Stimulated activated CD4-positive, alpha-beta T cell treated with anti-CD3 and anti-CD28 coated beads, Interleukin-12 subunit alpha, Interleukin-12 subunit beta, amount 100 ng/mL, for 4 hours (primary cell): ENCODE data around the gene NCAM1.
"Not testable (repeated sequence)": the region's sequence is repeated elsewhere in the genome, so short reads cannot be mapped to it uniquely, and the experiment has no call there.

Source experiments
- DNase-seq: peaks from one replicate; pipeline ENCODE4 v3.0.0-alpha.2; 2020

Gene NCAM1

DNA sequence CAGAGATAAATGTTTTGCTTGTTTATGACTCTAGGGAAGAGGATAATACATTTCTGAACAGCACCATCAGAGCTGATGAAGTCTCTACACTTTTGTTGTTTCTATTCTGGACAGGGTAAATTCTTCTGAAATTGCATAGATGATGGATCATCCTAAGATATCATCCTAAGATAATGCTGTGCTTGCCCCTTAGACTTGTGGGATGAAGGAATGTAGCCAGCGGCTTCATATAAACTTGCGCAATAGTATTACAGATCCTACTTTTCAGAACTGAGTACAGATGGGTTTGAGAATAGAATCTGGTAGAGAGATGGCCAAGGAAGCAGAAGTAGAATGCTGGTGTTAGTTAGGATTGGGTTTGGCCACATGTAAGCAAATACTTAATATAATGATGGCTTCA is 61.0 kb downstream of the NCAM1 start:
- DNase-seq: no peak

DNA sequence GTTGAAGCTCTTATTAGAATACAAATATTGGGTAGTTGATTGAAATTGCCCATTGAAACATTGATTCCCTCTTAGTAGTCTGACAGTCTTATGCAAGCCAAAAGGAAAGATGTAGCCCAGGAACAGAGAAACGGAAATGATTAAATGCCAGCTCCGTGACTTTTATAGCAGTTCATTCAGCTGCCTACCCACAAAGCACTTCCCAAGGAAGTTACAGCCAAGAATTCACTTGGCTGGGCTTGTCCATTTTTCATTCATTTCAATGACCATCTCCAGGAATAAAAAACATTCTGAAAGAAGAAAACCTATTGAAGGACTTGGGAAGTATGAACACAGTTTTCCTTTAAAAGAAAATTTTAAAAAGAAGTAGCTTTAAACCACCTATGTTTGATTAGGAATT is 62.0 kb downstream of the NCAM1 start:
- DNase-seq: no peak

- DNase-seq: no peak
Measured at GRCh38 chr11:113023986-113024385, 62.8 kb downstream of the NCAM1 start.

GRCh38 chr11:113026778-113027177 is 65.6 kb downstream of the NCAM1 start:
- no peak for DNase-seq

- no peak for DNase-seq
Measured at GRCh38 chr11:113034576-113034975, 73.4 kb downstream of the NCAM1 start.

DNA sequence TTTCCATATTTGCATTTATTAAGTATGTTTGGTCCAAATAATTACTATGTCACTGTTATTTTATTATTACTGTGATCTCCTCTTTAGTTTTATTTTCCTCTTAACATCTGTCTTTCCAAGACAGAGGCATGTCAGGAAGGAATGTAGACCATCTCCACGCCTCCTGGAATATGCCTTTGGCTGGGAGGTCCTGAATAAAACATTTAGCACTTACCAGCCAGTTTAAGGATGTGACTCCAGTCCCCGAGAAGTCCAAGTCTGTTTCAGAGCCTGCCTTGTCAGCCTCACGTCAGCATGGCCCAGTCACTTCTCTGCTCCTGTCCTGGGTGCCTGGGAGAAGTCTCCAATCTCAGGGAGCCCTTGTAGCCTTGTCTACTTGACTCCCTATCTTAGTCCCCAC is 74.5 kb downstream of the NCAM1 start:
- DNase-seq: no peak

DNA sequence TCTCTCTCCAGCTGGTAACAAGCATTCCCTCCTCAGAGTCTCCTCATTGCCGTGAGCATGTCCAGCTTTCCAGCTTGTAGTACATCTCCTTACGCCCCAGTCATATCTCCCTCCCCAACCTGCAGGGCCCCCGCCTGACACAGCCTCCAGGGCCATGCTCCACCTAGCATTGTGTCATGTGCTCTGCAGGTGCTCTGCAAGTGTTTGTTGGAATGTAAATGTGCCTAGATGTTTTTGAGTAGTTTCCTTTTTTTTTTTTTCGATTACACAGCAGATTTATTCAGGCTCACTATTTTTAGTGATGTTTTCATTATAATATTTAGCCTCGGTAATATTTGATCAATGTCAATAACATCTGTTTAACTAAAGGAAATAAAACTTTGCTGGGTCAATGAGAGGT is 82.5 kb downstream of the NCAM1 start:
- DNase-seq: no peak

DNA sequence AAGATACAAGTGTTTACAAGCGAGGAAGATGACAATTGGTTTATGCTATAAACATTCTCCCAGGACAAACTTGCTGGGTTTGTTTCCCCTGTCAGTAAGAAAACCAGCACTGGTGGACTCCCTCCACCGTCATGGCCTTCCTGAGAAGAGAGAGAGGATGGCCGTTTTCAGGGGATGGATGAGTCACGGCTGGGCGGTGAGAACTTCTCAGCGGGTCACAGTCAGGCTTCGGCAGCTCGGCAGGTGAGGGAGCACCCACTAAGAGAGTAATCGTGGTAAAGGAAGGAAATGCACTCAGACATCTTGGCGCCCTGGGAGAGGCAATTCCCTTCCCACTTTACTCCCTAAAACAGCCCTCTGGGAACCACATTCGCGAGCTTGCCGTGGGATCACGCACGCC is 83.9 kb downstream of the NCAM1 start:
- DNase-seq: no peak

- no peak for DNase-seq
Measured at GRCh38 chr11:113046866-113047265, 85.6 kb downstream of the NCAM1 start.

GRCh38 chr11:113048820-113049768 is 87.9 kb downstream of the NCAM1 start:
- DNase-seq: no peak

- not testable (repeated sequence) for DNase-seq
Measured at GRCh38 chr11:113053042-113053441, 91.8 kb downstream of the NCAM1 start.

- DNase-seq: no peak
Measured at GRCh38 chr11:113057038-113057437, 95.8 kb downstream of the NCAM1 start.

DNA sequence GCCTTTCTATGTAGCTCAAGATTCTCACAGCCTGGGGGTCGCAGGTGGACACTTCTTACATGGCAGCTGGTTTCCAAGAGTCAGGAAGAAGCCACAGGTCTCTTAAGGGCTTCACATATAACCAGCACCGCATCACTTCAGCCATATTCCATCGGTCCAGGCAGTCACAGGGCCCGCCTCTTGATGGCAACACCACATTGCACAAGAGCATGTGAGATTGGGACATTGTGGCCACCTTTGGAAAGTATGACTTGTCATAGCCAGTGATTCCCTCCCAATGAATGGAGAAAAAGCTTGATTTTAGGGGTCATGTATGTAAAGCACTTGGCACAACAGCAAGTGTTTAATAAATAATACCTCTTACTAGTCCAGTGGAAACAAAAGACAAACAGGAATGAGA is 98.3 kb downstream of the NCAM1 start:
- no peak for DNase-seq

DNA sequence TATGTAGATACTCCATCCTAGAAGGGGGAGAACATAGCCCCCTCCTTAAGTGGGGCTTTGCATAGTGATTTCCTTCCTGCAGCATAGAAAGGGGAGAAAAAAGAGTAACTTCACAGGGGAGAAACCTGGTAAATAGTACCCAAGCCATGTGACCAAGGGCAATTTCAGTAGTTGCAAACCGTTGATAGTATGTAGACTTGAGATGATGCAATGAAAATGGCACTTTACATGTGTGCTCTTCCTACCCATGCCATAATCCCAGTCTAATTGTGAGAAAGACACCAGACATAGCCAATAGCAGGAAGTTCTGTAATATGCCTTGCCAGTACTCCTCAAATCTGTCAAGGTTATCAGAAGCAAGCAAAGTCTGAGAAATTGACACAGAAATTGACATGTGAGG is 104.1 kb downstream of the NCAM1 start:
- no peak for DNase-seq

- no peak for DNase-seq
Measured at GRCh38 chr11:113072237-113072858, 111.1 kb downstream of the NCAM1 start.

DNA sequence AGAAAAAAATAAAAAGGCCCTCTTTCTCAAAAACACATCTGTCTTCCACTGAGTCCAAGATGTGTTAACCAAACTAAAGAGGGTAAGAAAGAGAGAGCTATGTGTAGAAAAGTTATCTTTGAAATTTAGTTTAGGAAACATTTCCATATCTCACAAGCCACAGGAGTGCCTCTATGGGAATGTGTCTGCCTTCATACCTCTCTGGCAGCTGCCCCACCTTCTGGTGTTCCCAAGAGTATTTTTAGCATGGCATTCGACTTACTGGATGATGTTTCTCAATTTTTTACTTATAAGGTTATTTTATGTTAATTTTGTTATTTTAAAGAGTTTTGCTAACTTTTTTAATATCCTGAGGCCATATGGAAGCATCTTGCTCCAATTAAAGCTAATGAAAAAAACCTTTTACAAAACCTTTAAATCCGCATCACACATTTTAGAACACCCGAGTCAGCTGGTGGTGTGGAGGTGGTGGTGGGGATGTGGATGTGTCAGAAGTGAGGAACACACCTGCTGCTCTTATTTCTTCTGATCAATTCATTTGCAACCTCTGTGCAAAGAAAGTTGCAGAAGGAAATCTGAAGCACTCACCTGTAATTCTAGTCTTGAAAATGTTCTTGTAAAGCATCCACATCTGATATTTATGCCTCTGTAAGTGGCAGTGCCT is 112.2 kb downstream of the NCAM1 start:
- DNase-seq: no peak

GRCh38 chr11:113075586-113076095 is 114.4 kb downstream of the NCAM1 start:
- DNase-seq: no peak

- DNase-seq: no peak
Measured at GRCh38 chr11:113077379-113077778, 116.2 kb downstream of the NCAM1 start.

GRCh38 chr11:113082341-113082955 is 121.2 kb downstream of the NCAM1 start:
- no peak for DNase-seq

DNA sequence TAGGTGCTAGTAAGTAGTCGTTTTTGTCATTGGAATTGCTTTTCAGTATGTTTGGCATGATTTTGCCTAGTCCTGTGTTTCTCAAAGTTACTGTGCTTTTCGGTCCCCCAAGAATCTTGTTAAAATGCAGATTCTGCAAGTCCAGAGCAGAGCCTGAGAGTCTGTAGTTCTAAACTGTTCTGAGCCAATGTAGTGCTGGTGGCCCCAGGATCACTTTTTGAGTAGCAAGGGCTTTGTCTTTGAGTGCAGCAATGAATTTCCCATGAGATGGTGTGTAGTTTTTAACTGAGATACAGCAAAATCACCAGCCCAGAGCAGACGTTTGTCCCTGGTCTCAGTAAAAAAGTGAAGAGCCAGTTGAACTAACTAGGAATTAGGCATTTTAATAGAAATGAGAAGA is 122.4 kb downstream of the NCAM1 start:
- no peak for DNase-seq

DNA sequence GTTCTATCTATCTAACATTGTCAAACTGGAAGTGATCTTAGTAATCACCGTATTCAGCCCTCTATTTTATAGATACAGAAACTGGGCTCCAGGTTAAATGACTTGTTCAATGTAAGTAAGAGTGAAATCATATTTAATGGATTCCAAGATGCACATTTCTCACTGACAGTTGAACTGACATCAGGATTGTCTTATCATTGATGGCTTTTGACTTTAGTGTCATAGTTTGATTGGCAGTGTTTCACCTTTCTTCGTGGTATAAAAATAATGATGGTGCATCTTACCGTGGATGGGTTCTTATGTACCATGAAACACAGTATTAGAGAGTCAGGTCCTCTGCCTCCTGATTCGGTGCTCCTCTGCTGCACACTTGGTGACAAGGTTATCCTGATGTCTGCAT is 123.1 kb downstream of the NCAM1 start:
- DNase-seq: no peak

- no peak for DNase-seq
Measured at GRCh38 chr11:113085446-113085845, 124.2 kb downstream of the NCAM1 start.

DNA sequence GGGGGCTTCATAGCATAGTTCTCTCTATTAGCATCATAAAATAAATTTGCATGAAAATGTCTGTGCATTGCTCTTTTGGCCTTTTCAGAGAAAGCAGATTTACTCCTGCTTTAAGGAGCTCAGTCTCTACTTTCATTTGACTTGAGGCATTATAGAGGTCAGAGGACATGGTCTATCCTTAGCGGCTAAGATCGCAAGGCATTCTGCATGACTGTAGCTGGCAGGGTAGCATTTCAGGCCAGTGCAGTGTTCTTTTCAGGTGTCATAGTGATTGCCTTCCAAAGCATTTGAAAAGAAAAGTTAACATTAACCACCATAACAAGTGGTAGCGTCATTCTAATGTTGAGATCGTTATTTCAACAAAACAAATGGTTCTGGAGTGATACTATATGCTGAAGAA is 126.5 kb downstream of the NCAM1 start:
- no peak for DNase-seq
